GM12878 (cell line): ENCODE data around the gene RUNDC3A. TPM values are rescaled to one million over a fixed set of nuclear protein-coding genes. Genes with fewer than 3 reads are reported as not detected.

Source experiments
- ATAC-seq: fragments of 200-7000 bp; cut with Tn5 transposase; 3 replicates; pipeline ENCODE4 v1.9.1; 2020; ENCODE audit warnings: mild to moderate bottlenecking, moderate library complexity
- BruUV-seq: library from RNA; stranded (reverse); fragments of 400-500 nt; replicated peaks from 2 replicates; lab custom pipeline; 2021; lab: Mats Ljungman, UMichigan
- CTCF ChIA-PET: fragments of 300-600 bp; sonication (Branson Sonifier 250); formaldehyde crosslinking; extraction: SDS; loops from one replicate; lab custom pipeline; 2021; ENCODE audit warnings: inconsistent platforms; lab: Yijun Ruan, JAX
- POLR2A ChIA-PET: fragments of 350-600 bp; formaldehyde crosslinking; extraction: SDS; loops from one replicate; lab custom pipeline; 2021; ENCODE audit warnings: inconsistent platforms; lab: Charles Lee
- RAD21 ChIA-PET: fragments of 300-600 bp; sonication (Branson Sonifier 250); formaldehyde crosslinking; loops from one replicate; lab custom pipeline; 2023; ENCODE audit warnings: antibody characterized with exemption; ENCODE audit not compliant: unreplicated experiment; lab: Charles Lee
- SMC1A ChIA-PET: fragments of 300-600 bp; sonication (Branson Sonifier 250); formaldehyde crosslinking; loops from one replicate; lab custom pipeline; 2023; ENCODE audit not compliant: unreplicated experiment, uncharacterized antibody; lab: Charles Lee
- DNase-seq: peaks from one replicate; pipeline ENCODE4 v3.0.0-alpha.2; 2011; ENCODE audit warnings: low read depth, low spot score
- FAIRE-seq: peaks from 3 replicates; lab custom pipeline; 2011; peaks lifted over from hg19 to GRCh38; lab: Jason Lieb, UNC
- H2AFZ ChIP-seq: 2 replicates; pipeline ENCODE4 v1.6.0; 2011; ENCODE audit warnings: low read depth, low read length, control low read depth; ENCODE audit not compliant: control insufficient read depth
- H3K27ac ChIP-seq: 2 replicates; pipeline ENCODE4 v1.5.1; 2011; ENCODE audit warnings: control low read depth; ENCODE audit not compliant: control insufficient read depth, insufficient read depth
- H3K27me3 ChIP-seq, 2 experiments: replicated peaks in 1 of 2; 2 replicates each; pipeline versions ENCODE4 v1.6.0 to v1.6.1; 2011; ENCODE audit warnings: low read length in 1 of 2; ENCODE audit not compliant: control insufficient read depth in 2 of 2, insufficient read depth in 2 of 2
- H3K36me3 ChIP-seq, 2 experiments: 2 replicates each; pipeline ENCODE4 v1.5.1; 2011; ENCODE audit warnings: low read length in 1 of 2; ENCODE audit not compliant: control insufficient read depth in 2 of 2, insufficient read depth in 2 of 2
- H3K4me1 ChIP-seq: 2 replicates; pipeline ENCODE4 v1.6.1; 2011; ENCODE audit warnings: mild to moderate bottlenecking, low read length, moderate library complexity, mixed read lengths; ENCODE audit not compliant: control insufficient read depth, insufficient read depth
- H3K4me2 ChIP-seq: 2 replicates; pipeline ENCODE4 v1.6.0; 2011; ENCODE audit warnings: control low read depth; ENCODE audit not compliant: control insufficient read depth, insufficient read depth
- H3K4me3 ChIP-seq: fragments of 200-600 bp; sonication (generic); 2 replicates; pipeline ENCODE4 v1.5.1; 2016
- H3K79me2 ChIP-seq: 2 replicates; pipeline ENCODE4 v1.6.0; 2011; ENCODE audit warnings: low read length; ENCODE audit not compliant: control insufficient read depth, insufficient read depth
- H3K9ac ChIP-seq: 2 replicates; pipeline ENCODE4 v1.8.0; 2011; ENCODE audit warnings: low read length, control low read depth, mixed read lengths; ENCODE audit not compliant: control insufficient read depth, insufficient read depth
- H3K9me3 ChIP-seq: replicated peaks from 3 replicates; pipeline ENCODE4 v1.5.1; 2011; ENCODE audit warnings: mild to moderate bottlenecking, low read length; ENCODE audit not compliant: control insufficient read depth, insufficient read depth
- H4K20me1 ChIP-seq: 2 replicates; pipeline ENCODE4 v1.6.0; 2011; ENCODE audit not compliant: control insufficient read depth, insufficient read depth
- BCLAF1 ChIP-seq: fragments of 450-650 bp; IDR thresholded peaks from 2 replicates; pipeline ENCODE4 v1.6.1; 2017; ENCODE audit warnings: antibody characterized with exemption, mild to moderate bottlenecking, moderate library complexity
- CHD4 ChIP-seq: fragments of 200-600 bp; sonication (generic); IDR thresholded peaks from 2 replicates; pipeline ENCODE4 v1.6.1; 2016; ENCODE audit warnings: mild to moderate bottlenecking
- FOS ChIP-seq: IDR thresholded peaks from 3 replicates; pipeline ENCODE4 v1.6.1; 2011; ENCODE audit warnings: borderline replicate concordance; ENCODE audit not compliant: insufficient read length; ENCODE audit errors: extremely low read depth
- GATAD2B ChIP-seq: fragments of 450-650 bp; conservative IDR thresholded peaks from 2 replicates; pipeline ENCODE4 v1.6.1; 2017; ENCODE audit warnings: low read depth, mild to moderate bottlenecking, moderate library complexity
- HDAC2 ChIP-seq: fragments of 200-600 bp; sonication (generic); IDR thresholded peaks from 2 replicates; pipeline ENCODE4 v1.6.1; 2017
- REST ChIP-seq: IDR thresholded peaks from 2 replicates; pipeline ENCODE4 v1.6.1; 2012; ENCODE audit warnings: mild to moderate bottlenecking, low read depth, low read length
- SP1 ChIP-seq: IDR thresholded peaks from one replicate; pipeline ENCODE4 v1.6.1; 2011; ENCODE audit warnings: low read depth, low read length
- SUPT20H ChIP-seq: IDR thresholded peaks from 2 replicates; pipeline ENCODE4 v1.6.1; 2011; ENCODE audit warnings: low read depth, mild to moderate bottlenecking, low read length, moderate library complexity, borderline replicate concordance; ENCODE audit not compliant: control insufficient read depth
- ZNF622 ChIP-seq: fragments of 450-650 bp; IDR thresholded peaks from 2 replicates; pipeline ENCODE4 v1.6.1; 2017; ENCODE audit warnings: mild to moderate bottlenecking, inconsistent platforms
- WGBS: methylation state at CpG from one replicate; pipeline ENCODE4 v1.1.6; 2016; ENCODE audit warnings: low lambda C conversion rate; ENCODE audit not compliant: insufficient replicate concordance, insufficient coverage; ENCODE audit errors: missing lambda C conversion rate; 5-methylcytosine and 5-hydroxymethylcytosine counted together
- in situ Hi-C: fragments of 300-500 bp; cut with MboI; formaldehyde crosslinking; loops from 9 replicates; pipeline ENCODE4 v1.14.3; 2018; ENCODE audit warnings: mixed read lengths
- intact Hi-C: fragments of 100-400 bp; cut with micrococcal nuclease; formaldehyde crosslinking; loops from one replicate; pipeline ENCODE4 v1.14.2; 2022; ENCODE audit not compliant: unreplicated experiment
- polyA plus RNA-seq, 11 experiments: library from polyadenylated mRNA; depleted of rRNA in 4 of 11; unstranded in 6 of 11; stranded (reverse) in 5 of 11; fragments of >200 nt; fragmentation: Nextera tagmentation in 4 of 11; fragmentation: Illumina TruSeq in 1 of 11; extraction: Ambion mirVana in 4 of 11; extraction: Trizol in 1 of 11; gene quantifications; 1 replicate in 1 of 11; 2 replicates in 10 of 11; pipeline versions ENCODE4 v1.2.1 to v1.2.3, GENCODE V29; 2011 to 2016; ENCODE audit warnings: inconsistent platforms in 2 of 11, missing spikeins in 2 of 11, low read depth in 1 of 11
- total RNA-seq, 4 experiments: library from RNA; depleted of rRNA in 3 of 4; stranded (reverse); fragments of >200 nt in 3 of 4; fragmentation: Illumina TruSeq in 1 of 4; extraction: Trizol in 1 of 4; gene quantifications; 2 replicates each; pipeline versions ENCODE4 v1.2.1 to v1.2.3, GENCODE V29; 2013 to 2021
- TF ChIP-seq, protein P1 (sequence below): fragments of 450-650 bp; IDR thresholded peaks from 2 replicates; pipeline ENCODE4 v1.6.1; 2016; ENCODE audit warnings: mild to moderate bottlenecking
- TF ChIP-seq, protein P2 (sequence below): fragments of 450-650 bp; IDR thresholded peaks from 2 replicates; pipeline ENCODE4 v1.6.1; 2017; ENCODE audit warnings: mild to moderate bottlenecking, moderate library complexity
- TF ChIP-seq, protein P3 (sequence below): IDR thresholded peaks from 2 replicates; pipeline ENCODE4 v1.6.1; 2012; ENCODE audit warnings: low read depth, low read length, improper control_type of control experiment

The RUNDC3A gene
- total and polyA plus RNA-seq, 10 of the 15 experiments (the other 5 are each of a cell fraction or from before 2014, with no cell fraction given): 0.07 to 0.17 TPM; not detected in 8

DNA sequence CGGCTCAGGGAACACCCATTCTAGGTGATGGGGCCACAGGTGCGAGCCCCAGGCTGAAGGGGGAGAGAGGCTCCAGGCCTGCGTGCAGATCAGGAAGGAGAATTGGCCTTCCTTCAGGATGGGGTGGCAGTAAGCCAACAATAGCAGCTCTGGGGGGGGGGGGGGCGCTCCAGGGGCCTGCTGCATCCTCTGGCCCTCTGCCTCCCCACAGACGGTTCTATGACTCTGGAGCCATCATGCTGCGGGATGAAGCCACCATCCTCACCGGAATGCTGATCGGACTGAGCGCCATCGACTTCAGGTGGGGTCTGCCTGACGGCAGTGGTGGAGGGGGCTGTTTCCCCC is 6.1 kb downstream of the RUNDC3A start:
- H3K36me3 ChIP-seq: no peaks in the 10 kb centered on the region; a peak in 2 of 4 replicates
- no peak for FAIRE-seq
- no TSS peak for BruUV-seq
- in situ Hi-C loops (no loop called here), intact Hi-C loops (no loop called here)
- H3K4me3 ChIP-seq: no peak overlapping the region
- SMC1A ChIA-PET: no interaction called here
- POLR2A ChIA-PET: interaction anchor here (0.5 kb wide), 1 partner anchor 35 kb away, joined by 3 read pairs; no protein-coding TSS in a partner anchor
- peaks cover 14% of the 10 kb centered on the region for H3K4me1 ChIP-seq
- H4K20me1 ChIP-seq: 0 out of 2 replicates have a peak, but pooled peaks cover 2% of the 10 kb centered on the region
- H3K79me2 ChIP-seq: no peaks in the 10 kb centered on the region
- WGBS: 36% methylated on average over 6 of the region's 11 CpGs
- H3K27ac ChIP-seq: no peak overlapping the region
- CTCF ChIA-PET: no interaction called here
- H3K9me3 ChIP-seq: no peaks in the 10 kb centered on the region
- H3K27me3 ChIP-seq: peaks cover 4 to 14% of the 10 kb centered on the region in 2 experiments; a peak in 3 of 4 replicates
- no peak overlapping the region for H3K4me2 ChIP-seq
- no peak overlapping the region for H3K9ac ChIP-seq
- no peak overlapping the region for H2AFZ ChIP-seq
- RAD21 ChIA-PET: no interaction called here
- no peak for DNase-seq
- no peak for ATAC-seq
- no peak for TF ChIP-seq GATAD2B
- no peak for TF ChIP-seq SUPT20H
- TF ChIP-seq, protein P1, sequence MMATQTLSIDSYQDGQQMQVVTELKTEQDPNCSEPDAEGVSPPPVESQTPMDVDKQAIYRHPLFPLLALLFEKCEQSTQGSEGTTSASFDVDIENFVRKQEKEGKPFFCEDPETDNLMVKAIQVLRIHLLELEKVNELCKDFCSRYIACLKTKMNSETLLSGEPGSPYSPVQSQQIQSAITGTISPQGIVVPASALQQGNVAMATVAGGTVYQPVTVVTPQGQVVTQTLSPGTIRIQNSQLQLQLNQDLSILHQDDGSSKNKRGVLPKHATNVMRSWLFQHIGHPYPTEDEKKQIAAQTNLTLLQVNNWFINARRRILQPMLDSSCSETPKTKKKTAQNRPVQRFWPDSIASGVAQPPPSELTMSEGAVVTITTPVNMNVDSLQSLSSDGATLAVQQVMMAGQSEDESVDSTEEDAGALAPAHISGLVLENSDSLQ: no peak
- TF ChIP-seq, protein P2, sequence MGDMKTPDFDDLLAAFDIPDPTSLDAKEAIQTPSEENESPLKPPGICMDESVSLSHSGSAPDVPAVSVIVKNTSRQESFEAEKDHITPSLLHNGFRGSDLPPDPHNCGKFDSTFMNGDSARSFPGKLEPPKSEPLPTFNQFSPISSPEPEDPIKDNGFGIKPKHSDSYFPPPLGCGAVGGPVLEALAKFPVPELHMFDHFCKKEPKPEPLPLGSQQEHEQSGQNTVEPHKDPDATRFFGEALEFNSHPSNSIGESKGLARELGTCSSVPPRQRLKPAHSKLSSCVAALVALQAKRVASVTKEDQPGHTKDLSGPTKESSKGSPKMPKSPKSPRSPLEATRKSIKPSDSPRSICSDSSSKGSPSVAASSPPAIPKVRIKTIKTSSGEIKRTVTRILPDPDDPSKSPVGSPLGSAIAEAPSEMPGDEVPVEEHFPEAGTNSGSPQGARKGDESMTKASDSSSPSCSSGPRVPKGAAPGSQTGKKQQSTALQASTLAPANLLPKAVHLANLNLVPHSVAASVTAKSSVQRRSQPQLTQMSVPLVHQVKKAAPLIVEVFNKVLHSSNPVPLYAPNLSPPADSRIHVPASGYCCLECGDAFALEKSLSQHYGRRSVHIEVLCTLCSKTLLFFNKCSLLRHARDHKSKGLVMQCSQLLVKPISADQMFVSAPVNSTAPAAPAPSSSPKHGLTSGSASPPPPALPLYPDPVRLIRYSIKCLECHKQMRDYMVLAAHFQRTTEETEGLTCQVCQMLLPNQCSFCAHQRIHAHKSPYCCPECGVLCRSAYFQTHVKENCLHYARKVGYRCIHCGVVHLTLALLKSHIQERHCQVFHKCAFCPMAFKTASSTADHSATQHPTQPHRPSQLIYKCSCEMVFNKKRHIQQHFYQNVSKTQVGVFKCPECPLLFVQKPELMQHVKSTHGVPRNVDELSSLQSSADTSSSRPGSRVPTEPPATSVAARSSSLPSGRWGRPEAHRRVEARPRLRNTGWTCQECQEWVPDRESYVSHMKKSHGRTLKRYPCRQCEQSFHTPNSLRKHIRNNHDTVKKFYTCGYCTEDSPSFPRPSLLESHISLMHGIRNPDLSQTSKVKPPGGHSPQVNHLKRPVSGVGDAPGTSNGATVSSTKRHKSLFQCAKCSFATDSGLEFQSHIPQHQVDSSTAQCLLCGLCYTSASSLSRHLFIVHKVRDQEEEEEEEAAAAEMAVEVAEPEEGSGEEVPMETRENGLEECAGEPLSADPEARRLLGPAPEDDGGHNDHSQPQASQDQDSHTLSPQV: no peak
- TF ChIP-seq ZNF622: no peak
- no peak for TF ChIP-seq FOS
- TF ChIP-seq HDAC2: no peak
- TF ChIP-seq BCLAF1: no peak
- TF ChIP-seq, protein P3, sequence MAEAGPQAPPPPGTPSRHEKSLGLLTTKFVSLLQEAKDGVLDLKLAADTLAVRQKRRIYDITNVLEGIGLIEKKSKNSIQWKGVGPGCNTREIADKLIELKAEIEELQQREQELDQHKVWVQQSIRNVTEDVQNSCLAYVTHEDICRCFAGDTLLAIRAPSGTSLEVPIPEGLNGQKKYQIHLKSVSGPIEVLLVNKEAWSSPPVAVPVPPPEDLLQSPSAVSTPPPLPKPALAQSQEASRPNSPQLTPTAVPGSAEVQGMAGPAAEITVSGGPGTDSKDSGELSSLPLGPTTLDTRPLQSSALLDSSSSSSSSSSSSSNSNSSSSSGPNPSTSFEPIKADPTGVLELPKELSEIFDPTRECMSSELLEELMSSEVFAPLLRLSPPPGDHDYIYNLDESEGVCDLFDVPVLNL: no peak
- no peak for TF ChIP-seq REST
- TF ChIP-seq SP1: no peak
- no peak for TF ChIP-seq CHD4
